GM21825 (cell line): ENCODE results near the gene CEACAM6.

ENCODE experiments used
- ATAC-seq: cut with Tn5 transposase; IDR thresholded peaks from one replicate; pipeline ENCODE4 v1.9.1; 2021; ENCODE audit warnings: mild to moderate bottlenecking, moderate library complexity; ENCODE audit not compliant: unreplicated experiment

Gene CEACAM6

GRCh38 chr19:41795031-41795461 lies 39.7 kb downstream of the CEACAM6 start:
- peak; percentile 54 for ATAC-seq

GRCh38 chr19:41796362-41796761 lies 41.0 kb downstream of the CEACAM6 start, which contains the start of gene CEACAM3:
TSS of gene CEACAM3 (plus strand) at chr19:41796587. CDS start at chr19:41796678, 91 bp downstream.
- ATAC-seq: no peak

- no peak for ATAC-seq
Observed at GRCh38 chr19:41796901-41797300, 41.6 kb downstream of the CEACAM6 start.

- no peak for ATAC-seq
Observed at GRCh38 chr19:41799444-41800000, 44.2 kb downstream of the CEACAM6 start.

- ATAC-seq: no peak
Observed at GRCh38 chr19:41801031-41801430, 45.7 kb downstream of the CEACAM6 start.

- no peak for ATAC-seq
Observed at GRCh38 chr19:41801792-41802211, 46.5 kb downstream of the CEACAM6 start.

GRCh38 chr19:41802770-41803169 lies 47.4 kb downstream of the CEACAM6 start:
- no peak for ATAC-seq

GRCh38 chr19:41804336-41804735 lies 49.0 kb downstream of the CEACAM6 start:
- no peak for ATAC-seq

GRCh38 chr19:41807176-41807575 lies 51.8 kb downstream of the CEACAM6 start:
- no peak for ATAC-seq

- no peak for ATAC-seq
Observed at GRCh38 chr19:41808663-41809566, 53.6 kb downstream of the CEACAM6 start.

- no peak for ATAC-seq
Observed at GRCh38 chr19:41810301-41810700, 55.0 kb downstream of the CEACAM6 start.

- ATAC-seq: no peak
Observed at GRCh38 chr19:41811036-41811435, 55.7 kb downstream of the CEACAM6 start.

GRCh38 chr19:41811981-41812380 lies 56.7 kb downstream of the CEACAM6 start:
- ATAC-seq: no peak

GRCh38 chr19:41813911-41814310 lies 58.6 kb downstream of the CEACAM6 start:
- ATAC-seq: no peak

- no peak for ATAC-seq
Observed at GRCh38 chr19:41815301-41815700, 60.0 kb downstream of the CEACAM6 start.

GRCh38 chr19:41816761-41817160 lies 61.4 kb downstream of the CEACAM6 start:
- ATAC-seq: no peak

- no peak for ATAC-seq
Observed at GRCh38 chr19:41821003-41821735, 65.8 kb downstream of the CEACAM6 start.
